Upper lobe of right lung (tissue), 1 donor: ENCODE data around the gene SALL3. TPM values are rescaled to one million over a fixed set of nuclear protein-coding genes. Genes with fewer than 3 reads are reported as not detected.
A peak's percentile ranks its signal among the peaks of the same experiment; 100 is the strongest.

Experiments used
- ATAC-seq: fragments of 200-7000 bp; cut with Tn5 transposase; one replicate; pipeline ENCODE4 v1.9.1; 2020; ENCODE audit warnings: mild to moderate bottlenecking, moderate library complexity
- DNase-seq: peaks from one replicate; pipeline ENCODE4 v3.0.0-alpha.2; 2020
- H3K27ac ChIP-seq: fragments of 200-600 bp; one replicate; pipeline ENCODE4 v1.8.0; 2022
- H3K27me3 ChIP-seq: fragments of 200-600 bp; one replicate; pipeline ENCODE4 v1.8.0; 2022; ENCODE audit warnings: mild to moderate bottlenecking
- H3K36me3 ChIP-seq: fragments of 200-600 bp; one replicate; pipeline ENCODE4 v1.8.0; 2022
- H3K4me1 ChIP-seq: fragments of 200-600 bp; one replicate; pipeline ENCODE4 v1.8.0; 2022
- H3K4me3 ChIP-seq: fragments of 200-600 bp; one replicate; pipeline ENCODE4 v1.8.0; 2022; ENCODE audit warnings: mild to moderate bottlenecking
- H3K9me3 ChIP-seq: fragments of 200-600 bp; one replicate; pipeline ENCODE4 v1.8.0; 2022
- intact Hi-C: fragments of 100-400 bp; cut with DNase I; formaldehyde crosslinking; loops from one replicate; pipeline ENCODE4 v1.11.0; 2022
- total RNA-seq: library from RNA; stranded (reverse); fragmentation: NEBNext Ultra II Directional; extraction: Animal tissue kit (Norgen Biotek cat#: 25700); gene quantifications from one replicate; pipeline ENCODE4 v1.2.1, GENCODE V29; 2021
- TF ChIP-seq, protein P1 (sequence below): fragments of 200-600 bp; IDR thresholded peaks from one replicate; pipeline ENCODE4 v1.8.0; 2022; ENCODE audit warnings: antibody characterized with exemption
- donor health status: DM: no; HTN: yes; CAD: no; lungs with severe emphysema.

The SALL3 gene
- total RNA-seq, 1 donor from 2014 or later: not detected

DNA sequence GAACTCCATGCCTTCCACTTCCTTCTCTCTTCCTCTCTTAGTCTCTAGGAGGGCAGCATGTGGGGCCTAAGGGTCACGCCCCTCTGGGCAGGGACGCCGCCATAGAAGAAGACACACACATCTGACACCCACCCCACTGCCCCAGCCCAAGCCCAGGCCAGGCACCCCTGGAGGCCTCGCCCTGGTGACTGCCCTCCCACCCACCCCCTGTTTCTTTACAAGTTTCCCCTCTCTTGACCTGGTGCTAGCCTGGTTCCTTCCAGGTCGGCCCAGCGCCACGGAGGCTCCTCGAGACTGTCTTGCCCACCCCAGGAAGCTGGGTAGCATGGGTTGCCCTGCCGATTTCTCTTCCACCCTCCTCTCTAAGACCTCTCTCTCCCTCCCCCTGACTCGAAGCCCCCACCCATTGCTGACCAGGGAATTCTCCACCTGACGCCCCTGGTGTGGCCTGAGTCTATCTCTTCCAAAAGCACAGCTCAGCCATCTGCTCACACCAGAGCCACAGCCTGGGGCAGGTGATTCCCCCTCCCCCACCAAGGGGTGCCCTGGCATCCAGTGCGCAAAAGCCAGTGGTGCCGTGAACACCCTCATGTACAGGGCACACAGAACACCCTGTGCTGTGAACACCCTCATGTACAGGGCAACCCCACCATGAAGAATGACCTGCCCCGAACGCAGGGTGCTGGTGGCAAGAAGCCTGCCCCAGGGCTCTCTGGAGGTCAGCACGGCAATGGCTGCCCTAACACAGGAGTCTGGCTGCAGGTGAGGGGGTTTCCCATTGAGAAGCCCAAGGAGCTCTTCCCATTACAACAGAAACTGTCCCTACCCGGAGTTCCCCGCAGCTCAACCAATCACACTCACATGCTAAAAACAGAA, 13.5 kb upstream of the SALL3 start:
- no peaks in the 10 kb centered on the region for H3K36me3 ChIP-seq
- intact Hi-C loops: no loop called here
- TF ChIP-seq, protein P1, sequence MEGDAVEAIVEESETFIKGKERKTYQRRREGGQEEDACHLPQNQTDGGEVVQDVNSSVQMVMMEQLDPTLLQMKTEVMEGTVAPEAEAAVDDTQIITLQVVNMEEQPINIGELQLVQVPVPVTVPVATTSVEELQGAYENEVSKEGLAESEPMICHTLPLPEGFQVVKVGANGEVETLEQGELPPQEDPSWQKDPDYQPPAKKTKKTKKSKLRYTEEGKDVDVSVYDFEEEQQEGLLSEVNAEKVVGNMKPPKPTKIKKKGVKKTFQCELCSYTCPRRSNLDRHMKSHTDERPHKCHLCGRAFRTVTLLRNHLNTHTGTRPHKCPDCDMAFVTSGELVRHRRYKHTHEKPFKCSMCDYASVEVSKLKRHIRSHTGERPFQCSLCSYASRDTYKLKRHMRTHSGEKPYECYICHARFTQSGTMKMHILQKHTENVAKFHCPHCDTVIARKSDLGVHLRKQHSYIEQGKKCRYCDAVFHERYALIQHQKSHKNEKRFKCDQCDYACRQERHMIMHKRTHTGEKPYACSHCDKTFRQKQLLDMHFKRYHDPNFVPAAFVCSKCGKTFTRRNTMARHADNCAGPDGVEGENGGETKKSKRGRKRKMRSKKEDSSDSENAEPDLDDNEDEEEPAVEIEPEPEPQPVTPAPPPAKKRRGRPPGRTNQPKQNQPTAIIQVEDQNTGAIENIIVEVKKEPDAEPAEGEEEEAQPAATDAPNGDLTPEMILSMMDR: no peak
- ATAC-seq (peak; percentile 18), DNase-seq (no peak)
- no peak overlapping the region for H3K4me3 ChIP-seq
- peaks cover 32% of the 10 kb centered on the region for H3K27me3 ChIP-seq
- no peaks in the 10 kb centered on the region for H3K4me1 ChIP-seq
- H3K27ac ChIP-seq: no peak overlapping the region
- H3K9me3 ChIP-seq: no peaks in the 10 kb centered on the region

DNA sequence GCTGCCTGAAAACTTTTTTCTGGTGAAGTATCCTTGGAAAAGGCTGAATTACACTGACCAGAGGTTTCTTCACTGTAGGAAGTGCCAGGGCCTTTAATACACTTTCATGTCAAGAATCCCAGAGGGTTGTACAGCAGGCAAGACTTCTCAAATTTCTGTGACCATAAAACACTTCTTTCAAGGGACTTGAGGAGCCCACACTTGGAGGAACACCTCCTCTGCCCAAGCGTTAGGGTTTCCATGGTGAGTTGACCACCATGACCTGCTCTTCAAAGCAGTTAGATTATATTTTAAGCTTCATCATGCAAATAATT, 12.9 kb upstream of the SALL3 start:
- Histone ChIP-seq H3K4me3 (no peak overlapping the region), H3K27me3 (peaks cover 38% of the 10 kb centered on the region), H3K9me3 (no peaks in the 10 kb centered on the region), H3K4me1 (no peaks in the 10 kb centered on the region), H3K27ac (no peak overlapping the region), H3K36me3 (no peaks in the 10 kb centered on the region)
- no peak for ATAC-seq
- DNase-seq: no peak
- intact Hi-C loops: no loop called here
- TF ChIP-seq, protein P1: no peak

DNA sequence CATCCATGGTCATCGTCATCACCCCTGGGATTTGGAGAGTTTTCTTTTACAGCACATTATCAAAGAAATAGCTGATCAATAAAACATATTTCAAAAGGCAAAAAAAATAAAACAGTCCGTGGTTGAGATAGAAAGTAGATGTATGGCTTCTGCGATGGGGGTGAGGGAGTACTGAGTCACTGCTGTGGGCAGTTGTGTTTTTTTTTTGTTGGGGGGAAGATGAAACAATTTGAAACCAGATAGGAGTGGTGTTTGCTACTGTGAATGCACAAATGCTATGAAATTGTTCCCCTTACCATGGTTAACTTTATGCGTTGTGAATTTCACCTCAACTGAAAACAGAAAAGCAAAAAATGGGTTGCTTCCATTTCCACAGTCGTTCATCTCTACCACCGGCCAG, 11.9 kb upstream of the SALL3 start:
- no peaks in the 10 kb centered on the region for H3K9me3 ChIP-seq
- intact Hi-C loops: no loop called here
- TF ChIP-seq, protein P1: no peak
- DNase-seq (no peak), ATAC-seq (no peak)
- peaks cover 47% of the 10 kb centered on the region for H3K27me3 ChIP-seq
- no peak overlapping the region for H3K27ac ChIP-seq
- no peak overlapping the region for H3K4me3 ChIP-seq
- H3K36me3 ChIP-seq: no peaks in the 10 kb centered on the region
- H3K4me1 ChIP-seq: no peaks in the 10 kb centered on the region

DNA sequence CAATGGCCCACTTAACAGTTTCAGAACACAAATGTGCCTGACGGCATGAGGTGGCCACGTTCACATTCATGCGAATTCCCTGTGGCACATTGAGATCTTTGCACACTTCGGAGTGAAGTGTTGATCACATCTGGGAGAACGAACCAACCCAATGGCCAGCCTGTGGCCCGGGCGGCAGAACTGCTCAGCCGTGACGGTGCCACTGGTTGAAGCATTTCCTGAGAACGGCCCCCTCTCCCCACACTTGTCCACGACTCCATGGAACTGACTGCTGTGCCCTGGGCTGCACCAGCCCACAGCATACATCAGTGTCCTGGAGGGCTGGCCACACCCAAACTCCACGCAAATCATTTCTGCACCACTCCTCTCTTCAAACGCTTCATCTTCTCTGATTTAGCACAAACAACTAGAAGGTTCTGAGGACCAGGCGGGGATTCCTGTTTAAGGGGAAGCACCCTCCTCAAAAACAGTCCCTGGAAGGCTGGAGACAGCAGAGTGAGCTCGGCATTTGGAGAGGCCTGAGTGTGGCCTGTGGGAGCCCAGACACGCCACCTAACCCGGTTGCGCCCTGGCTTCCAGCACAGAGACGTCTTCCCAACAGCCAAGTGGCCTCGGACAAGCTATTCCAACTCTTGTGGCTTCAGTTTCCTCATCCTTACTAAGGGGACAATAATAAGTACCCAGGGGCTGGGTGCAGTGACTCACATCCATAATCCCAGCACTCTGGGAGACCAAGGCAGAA, 9.9 kb upstream of the SALL3 start:
- H3K9me3 ChIP-seq: no peaks in the 10 kb centered on the region
- peaks cover 68% of the 10 kb centered on the region for H3K27me3 ChIP-seq
- H3K4me3 ChIP-seq: no peak overlapping the region
- peaks cover 9% of the 10 kb centered on the region for H3K4me1 ChIP-seq
- no peak overlapping the region for H3K27ac ChIP-seq
- TF ChIP-seq, protein P1: no peak
- no peak for ATAC-seq
- intact Hi-C loops: no loop called here
- no peak for DNase-seq
- H3K36me3 ChIP-seq: no peaks in the 10 kb centered on the region

DNA sequence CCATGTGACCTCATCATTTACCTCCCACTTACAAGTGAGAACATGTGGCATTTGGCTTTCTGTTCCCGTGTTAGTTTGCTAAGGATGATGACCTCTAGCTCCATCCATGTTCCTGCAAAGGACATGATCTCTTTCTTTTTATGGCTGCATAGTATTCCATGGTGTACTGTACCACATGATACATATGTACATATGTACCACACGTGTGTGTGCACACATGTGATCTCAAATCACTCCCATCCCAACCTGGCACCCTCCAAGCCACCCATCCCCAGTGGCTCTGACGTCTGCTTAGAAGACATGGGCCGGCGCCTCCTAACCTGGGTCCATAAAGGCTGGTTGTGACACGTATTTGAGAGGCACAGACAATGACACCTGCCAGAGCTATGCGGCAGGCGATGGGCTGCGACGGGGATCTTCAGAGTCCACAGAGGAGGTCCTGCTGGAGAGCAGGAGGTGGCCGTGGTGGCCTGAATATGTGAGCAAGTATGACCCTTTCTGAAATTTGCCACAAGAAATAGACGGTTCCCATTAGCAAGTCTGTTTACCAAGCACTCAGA, 8.8 kb upstream of the SALL3 start:
- Histone ChIP-seq H3K27me3 (peaks cover 79% of the 10 kb centered on the region), H3K4me3 (no peak overlapping the region), H3K36me3 (no peaks in the 10 kb centered on the region), H3K9me3 (no peaks in the 10 kb centered on the region), H3K27ac (no peak overlapping the region), H3K4me1 (peaks cover 9% of the 10 kb centered on the region)
- intact Hi-C loops: no loop called here
- TF ChIP-seq, protein P1: no peak
- DNase-seq (no peak), ATAC-seq (no peak)
